Fibroblast of mammary gland (primary cell): Measurements from ENCODE around the gene MAN1A2.

ENCODE experiments used
- DNase-seq: peaks from one replicate; pipeline ENCODE4 v3.0.0-alpha.2; 2010; ENCODE audit warnings: low read depth
- H3K4me3 ChIP-seq: 2 replicates; pipeline ENCODE4 v1.5.1; 2011; ENCODE audit warnings: low read depth, mild to moderate bottlenecking, low read length, moderate library complexity; ENCODE audit not compliant: control insufficient read depth
- TF ChIP-seq, protein P1 (sequence below): conservative IDR thresholded peaks from 2 replicates; pipeline ENCODE4 v1.5.1; 2011; ENCODE audit warnings: low read depth, low read length, inconsistent platforms; ENCODE audit not compliant: control insufficient read depth, insufficient read depth

The MAN1A2 gene

DNA sequence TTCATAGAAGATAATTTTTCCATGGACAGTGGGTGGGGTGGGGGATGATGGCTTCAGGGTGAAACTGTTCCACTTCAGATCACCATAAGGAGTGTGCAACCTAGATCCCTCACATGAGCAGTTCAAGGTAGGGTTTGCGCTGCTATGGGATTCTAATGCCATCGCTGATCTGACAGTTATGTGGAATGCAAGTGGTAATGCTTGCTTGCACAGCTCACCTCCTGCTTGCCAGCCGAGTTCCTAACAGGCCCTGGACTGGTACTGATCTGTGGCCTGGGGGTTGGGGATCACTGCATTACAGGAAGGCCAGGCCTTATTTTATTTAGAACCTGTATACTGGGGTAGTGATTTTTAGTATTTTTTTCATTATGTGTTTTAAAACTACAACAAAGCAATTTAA lies 22.0 kb downstream of the MAN1A2 start:
- DNase-seq: no peak
- no peak overlapping the region for H3K4me3 ChIP-seq
- TF ChIP-seq, protein P1, sequence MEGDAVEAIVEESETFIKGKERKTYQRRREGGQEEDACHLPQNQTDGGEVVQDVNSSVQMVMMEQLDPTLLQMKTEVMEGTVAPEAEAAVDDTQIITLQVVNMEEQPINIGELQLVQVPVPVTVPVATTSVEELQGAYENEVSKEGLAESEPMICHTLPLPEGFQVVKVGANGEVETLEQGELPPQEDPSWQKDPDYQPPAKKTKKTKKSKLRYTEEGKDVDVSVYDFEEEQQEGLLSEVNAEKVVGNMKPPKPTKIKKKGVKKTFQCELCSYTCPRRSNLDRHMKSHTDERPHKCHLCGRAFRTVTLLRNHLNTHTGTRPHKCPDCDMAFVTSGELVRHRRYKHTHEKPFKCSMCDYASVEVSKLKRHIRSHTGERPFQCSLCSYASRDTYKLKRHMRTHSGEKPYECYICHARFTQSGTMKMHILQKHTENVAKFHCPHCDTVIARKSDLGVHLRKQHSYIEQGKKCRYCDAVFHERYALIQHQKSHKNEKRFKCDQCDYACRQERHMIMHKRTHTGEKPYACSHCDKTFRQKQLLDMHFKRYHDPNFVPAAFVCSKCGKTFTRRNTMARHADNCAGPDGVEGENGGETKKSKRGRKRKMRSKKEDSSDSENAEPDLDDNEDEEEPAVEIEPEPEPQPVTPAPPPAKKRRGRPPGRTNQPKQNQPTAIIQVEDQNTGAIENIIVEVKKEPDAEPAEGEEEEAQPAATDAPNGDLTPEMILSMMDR: no peak

DNA sequence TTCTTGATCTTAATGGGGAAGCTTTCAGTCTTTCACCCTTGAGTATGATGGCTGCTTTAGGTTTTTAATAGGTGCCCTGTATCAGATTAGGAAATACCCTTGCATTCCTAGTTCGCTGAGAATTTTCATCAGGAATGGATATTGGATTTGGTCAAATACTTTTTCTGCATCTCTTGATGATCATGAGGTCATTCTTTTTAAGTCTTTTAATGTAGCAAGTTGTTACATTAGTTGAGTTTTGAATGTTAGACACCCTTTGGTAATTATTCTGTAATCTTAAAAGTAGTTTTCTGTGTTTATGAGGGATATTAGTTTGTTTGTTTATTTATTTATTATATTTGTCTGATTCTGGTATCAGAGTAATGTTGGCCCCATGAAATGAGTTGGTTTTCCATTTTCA lies 22.5 kb downstream of the MAN1A2 start:
- no peak overlapping the region for H3K4me3 ChIP-seq
- no peak for DNase-seq
- TF ChIP-seq, protein P1: no peak

DNA sequence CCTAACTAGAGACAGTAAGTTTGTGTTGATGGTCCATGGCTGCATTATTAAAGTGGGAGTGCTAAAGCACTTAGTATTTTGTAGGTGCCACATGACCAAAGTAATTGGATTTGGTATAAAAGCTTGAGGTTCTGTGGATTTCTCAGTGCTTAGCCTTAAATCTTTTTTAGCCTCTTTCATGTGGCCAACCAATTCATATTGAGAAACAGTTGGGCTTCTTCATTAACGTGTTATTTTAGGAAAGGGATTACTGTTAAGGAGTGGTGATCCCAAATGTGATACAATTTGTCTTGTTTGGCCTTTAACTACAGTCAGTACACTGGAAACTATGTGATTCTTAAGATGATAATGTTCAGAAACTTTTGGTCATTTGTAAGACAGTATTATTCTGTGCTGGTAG lies 25.5 kb downstream of the MAN1A2 start:
- DNase-seq: no peak
- H3K4me3 ChIP-seq: no peak overlapping the region

GRCh38 chr1:117396074-117396473 lies 28.8 kb downstream of the MAN1A2 start:
- no peak for DNase-seq
- TF ChIP-seq, protein P1: no peak
- no peak overlapping the region for H3K4me3 ChIP-seq

More for the DNA sequence above, 25.5 kb downstream of the MAN1A2 start:
- TF ChIP-seq, protein P1: no peak

DNA sequence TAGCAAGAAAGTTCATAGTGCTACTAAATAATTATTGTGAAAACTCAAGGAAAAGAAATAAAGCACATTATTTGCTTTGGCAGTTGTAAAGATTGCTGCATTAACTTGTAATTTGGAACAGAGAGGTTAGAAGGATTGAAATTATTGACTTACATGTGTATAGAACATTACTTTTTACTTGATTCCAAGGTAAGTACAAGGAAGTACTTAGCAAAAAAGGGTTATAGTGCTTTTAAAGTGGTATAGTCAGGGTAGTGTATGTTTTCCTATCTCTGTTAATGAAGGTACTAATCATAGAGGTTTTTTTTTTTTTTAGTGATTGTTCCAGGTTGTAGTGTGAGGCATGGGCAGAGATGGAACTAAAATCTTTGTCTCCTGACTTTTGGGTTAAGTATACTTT lies 29.4 kb downstream of the MAN1A2 start:
- no peak overlapping the region for H3K4me3 ChIP-seq
- TF ChIP-seq, protein P1: no peak
- DNase-seq: no peak

- no peak for DNase-seq
- TF ChIP-seq, protein P1: no peak
- H3K4me3 ChIP-seq: no peak overlapping the region
These were observed 31.7 kb downstream of the MAN1A2 start for GRCh38 chr1:117398957-117399356.

- TF ChIP-seq, protein P1: no peak
- DNase-seq: no peak
- no peak overlapping the region for H3K4me3 ChIP-seq
These were observed 34.5 kb downstream of the MAN1A2 start for GRCh38 chr1:117401761-117402160.
